Tibial nerve (tissue), 4 donors: Measurements from ENCODE around the gene HSP90AB1. TPM values are rescaled to one million over a fixed set of nuclear protein-coding genes. Genes with fewer than 3 reads are reported as not detected.

Experiments
- DNase-seq, 2 donors: peaks; one replicate each; pipeline ENCODE4 v3.0.0-alpha.2; 2019; ENCODE audit warnings: low spot score in 2 of 2
- H3K27ac ChIP-seq, 4 donors: fragments of 200-600 bp; sonication (generic) in 3 of 4; one replicate each; pipeline ENCODE4 v1.5.1; 2017 to 2019; ENCODE audit warnings: mild to moderate bottlenecking in 1 of 4
- H3K27me3 ChIP-seq, 2 donors: fragments of 200-600 bp; sonication (generic) in 1 of 2; one replicate each; pipeline versions ENCODE4 v1.5.1 to v1.6.0; 2017 to 2019
- H3K36me3 ChIP-seq, 3 donors: fragments of 200-600 bp; sonication (generic); one replicate each; pipeline ENCODE4 v1.5.1; 2018 to 2019
- H3K4me1 ChIP-seq, 4 donors: fragments of 200-600 bp; sonication (generic) in 3 of 4; one replicate each; pipeline ENCODE4 v1.5.1; 2017 to 2019
- H3K4me3 ChIP-seq, 4 donors: fragments of 200-600 bp; sonication (generic) in 3 of 4; one replicate each; pipeline ENCODE4 v1.5.1; 2017 to 2019; ENCODE audit warnings: mild to moderate bottlenecking in 1 of 4, moderate library complexity in 1 of 4
- H3K9me3 ChIP-seq, 4 donors: fragments of 200-600 bp; sonication (generic) in 3 of 4; one replicate each; pipeline ENCODE4 v1.5.1; 2017 to 2019
- EP300 ChIP-seq, 2 donors: sonication (generic); formaldehyde crosslinking; IDR thresholded peaks; one replicate each; pipeline ENCODE4 v1.6.1; 2017; ENCODE audit warnings: antibody characterized with exemption in 2 of 2, mild to moderate bottlenecking in 1 of 2
- POLR2A ChIP-seq, 2 donors: fragments of 450-650 bp; IDR thresholded peaks; one replicate each; pipeline ENCODE4 v1.6.1; 2017; ENCODE audit warnings: antibody characterized with exemption in 2 of 2, mild to moderate bottlenecking in 2 of 2, moderate library complexity in 2 of 2
- WGBS, 2 donors: methylation state at CpG; one replicate each; pipeline ENCODE4 v1.1.5; 2018; 5-methylcytosine and 5-hydroxymethylcytosine counted together
- total RNA-seq, 4 donors: library from RNA; depleted of rRNA; stranded (reverse); fragments of >200 nt; gene quantifications; one replicate each; pipeline ENCODE4 v1.1.0, GENCODE V29; 2016
- TF ChIP-seq, protein P1 (sequence below), 5 experiments: fragments of 200-600 bp in 3 of 5; fragments of 450-650 bp in 2 of 5; sonication (generic) in 3 of 5; IDR thresholded peaks; one replicate each; pipeline ENCODE4 v1.5.1; 2016 to 2019; ENCODE audit warnings: antibody characterized with exemption in 5 of 5, mild to moderate bottlenecking in 3 of 5, moderate library complexity in 2 of 5

HSP90AB1 gene
- total RNA-seq, 4 donors from 2014 or later, result 485 to 580 (median 543) TPM

DNA sequence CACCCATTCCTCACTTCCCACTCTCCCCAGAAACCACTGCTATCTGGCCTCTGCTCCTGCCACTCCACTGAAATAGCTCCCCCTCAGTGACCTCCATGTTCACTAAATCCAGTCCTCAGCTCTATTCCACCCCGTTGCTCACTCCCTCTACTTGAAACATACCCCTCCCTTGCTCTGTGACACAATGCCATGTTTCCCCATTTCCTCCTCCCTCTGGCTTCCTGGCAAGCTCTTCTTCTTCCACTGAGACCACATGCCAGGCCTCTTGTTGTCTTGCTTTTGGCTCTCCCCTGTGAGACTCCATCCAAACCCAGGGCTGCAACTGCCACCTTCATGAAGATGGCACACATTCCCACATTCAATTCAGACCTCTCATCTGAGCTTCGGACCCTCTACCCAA is 37.2 kb downstream of the HSP90AB1 start:
- H3K9me3 ChIP-seq, result no peaks in the 10 kb centered on the region
- H3K27ac ChIP-seq, result no peak overlapping the region
- H3K4me3 ChIP-seq, result no peak overlapping the region
- peaks cover 0 to 15% of the 10 kb centered on the region in 2 donors for H3K27me3 ChIP-seq
- H3K4me1 ChIP-seq, result no peaks in the 10 kb centered on the region
- TF ChIP-seq EP300 (IDR thresholded peaks at IDR 0.05) (no peak), POLR2A (IDR thresholded peaks at IDR 0.05) (no peak)
- TF ChIP-seq, protein P1, sequence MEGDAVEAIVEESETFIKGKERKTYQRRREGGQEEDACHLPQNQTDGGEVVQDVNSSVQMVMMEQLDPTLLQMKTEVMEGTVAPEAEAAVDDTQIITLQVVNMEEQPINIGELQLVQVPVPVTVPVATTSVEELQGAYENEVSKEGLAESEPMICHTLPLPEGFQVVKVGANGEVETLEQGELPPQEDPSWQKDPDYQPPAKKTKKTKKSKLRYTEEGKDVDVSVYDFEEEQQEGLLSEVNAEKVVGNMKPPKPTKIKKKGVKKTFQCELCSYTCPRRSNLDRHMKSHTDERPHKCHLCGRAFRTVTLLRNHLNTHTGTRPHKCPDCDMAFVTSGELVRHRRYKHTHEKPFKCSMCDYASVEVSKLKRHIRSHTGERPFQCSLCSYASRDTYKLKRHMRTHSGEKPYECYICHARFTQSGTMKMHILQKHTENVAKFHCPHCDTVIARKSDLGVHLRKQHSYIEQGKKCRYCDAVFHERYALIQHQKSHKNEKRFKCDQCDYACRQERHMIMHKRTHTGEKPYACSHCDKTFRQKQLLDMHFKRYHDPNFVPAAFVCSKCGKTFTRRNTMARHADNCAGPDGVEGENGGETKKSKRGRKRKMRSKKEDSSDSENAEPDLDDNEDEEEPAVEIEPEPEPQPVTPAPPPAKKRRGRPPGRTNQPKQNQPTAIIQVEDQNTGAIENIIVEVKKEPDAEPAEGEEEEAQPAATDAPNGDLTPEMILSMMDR (IDR thresholded peaks at IDR 0.05), result no peak
- WGBS, 2 donors, result 53 to 56% methylated on average over 2 of the region's 2 CpGs
- DNase-seq, result no peak
- H3K36me3 ChIP-seq, result peaks cover 0 to 23% (median 0%) of the 10 kb centered on the region in 3 donors

- 64 to 66% methylated on average over 4 of the region's 4 CpGs for WGBS, 2 donors
- H3K9me3 ChIP-seq, result no peaks in the 10 kb centered on the region
- H3K36me3 ChIP-seq, result peaks cover 0 to 23% (median 0%) of the 10 kb centered on the region in 3 donors
- peaks cover 0 to 22% of the 10 kb centered on the region in 2 donors for H3K27me3 ChIP-seq
- TF ChIP-seq, protein P1 (IDR thresholded peaks at IDR 0.05), result no peak
- TF ChIP-seq POLR2A (IDR thresholded peaks at IDR 0.05) (no peak), EP300 (IDR thresholded peaks at IDR 0.05) (no peak)
- no peak overlapping the region for H3K4me3 ChIP-seq
- no peak for DNase-seq
- no peak overlapping the region for H3K27ac ChIP-seq
- no peaks in the 10 kb centered on the region for H3K4me1 ChIP-seq
These were observed 38.0 kb downstream of the HSP90AB1 start for GRCh38 chr6:44284867-44285266.

- no peak for DNase-seq
- H3K36me3 ChIP-seq, result peaks cover 0 to 23% (median 0%) of the 10 kb centered on the region in 3 donors
- TF ChIP-seq, protein P1 (IDR thresholded peaks at IDR 0.05), result no peak
- TF ChIP-seq POLR2A (IDR thresholded peaks at IDR 0.05), result no peak
- no peak for TF ChIP-seq EP300 (IDR thresholded peaks at IDR 0.05)
- H3K4me1 ChIP-seq, result no peaks in the 10 kb centered on the region
- H3K27me3 ChIP-seq, result peaks cover 0 to 31% of the 10 kb centered on the region in 2 donors
- no peaks in the 10 kb centered on the region for H3K9me3 ChIP-seq
- WGBS, 2 donors, result 79 to 80% methylated on average over 25 of the region's 25 CpGs
- no peak overlapping the region for H3K4me3 ChIP-seq
- H3K27ac ChIP-seq, result no peak overlapping the region
These were observed 38.8 kb downstream of the HSP90AB1 start for GRCh38 chr6:44285552-44286284.

GRCh38 chr6:44286285-44286565 is 39.3 kb downstream of the HSP90AB1 start:
- peaks cover 0 to 35% of the 10 kb centered on the region in 2 donors for H3K27me3 ChIP-seq
- no peaks in the 10 kb centered on the region for H3K4me1 ChIP-seq
- H3K27ac ChIP-seq, result no peak overlapping the region
- TF ChIP-seq EP300 (IDR thresholded peaks at IDR 0.05) (no peak), POLR2A (IDR thresholded peaks at IDR 0.05) (no peak)
- TF ChIP-seq, protein P1 (IDR thresholded peaks at IDR 0.05), result no peak
- peaks cover 0 to 23% (median 0%) of the 10 kb centered on the region in 3 donors for H3K36me3 ChIP-seq
- no peak for DNase-seq
- whole genome bisulfite sequencing, 2 donors, result 90 to 95% methylated on average over 12 of the region's 12 CpGs
- no peak overlapping the region for H3K4me3 ChIP-seq
- H3K9me3 ChIP-seq, result no peaks in the 10 kb centered on the region

DNA sequence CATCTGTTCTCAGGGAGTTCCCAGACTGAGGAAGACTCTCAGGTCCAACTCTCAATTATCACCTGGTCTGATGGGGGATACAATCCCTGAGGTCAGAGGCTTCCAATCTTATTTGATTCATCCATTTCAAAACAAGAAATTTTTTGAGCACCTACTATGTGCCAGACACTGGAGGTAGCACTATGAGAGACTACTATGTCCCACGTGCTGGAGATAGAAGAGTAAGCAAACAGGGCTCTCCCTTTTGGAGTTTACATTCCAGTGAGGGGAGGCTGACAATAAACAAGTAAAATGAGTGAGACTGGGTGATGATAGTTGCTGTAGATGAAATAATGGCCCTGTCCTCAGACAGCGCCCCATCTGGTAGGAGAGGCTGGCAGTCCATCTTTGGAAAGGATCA is 39.8 kb downstream of the HSP90AB1 start:
- DNase-seq, result no peak
- Histone ChIP-seq H3K9me3 (no peaks in the 10 kb centered on the region), H3K27me3 (peaks cover 0 to 40% of the 10 kb centered on the region in 2 donors), H3K4me3 (no peak overlapping the region), H3K27ac (no peak overlapping the region), H3K36me3 (peaks cover 0 to 23% (median 0%) of the 10 kb centered on the region in 3 donors), H3K4me1 (no peaks in the 10 kb centered on the region)
- WGBS, 2 donors, result 54 to 66% methylated on average over 2 of the region's 2 CpGs
- TF ChIP-seq EP300 (IDR thresholded peaks at IDR 0.05), result no peak
- no peak for TF ChIP-seq POLR2A (IDR thresholded peaks at IDR 0.05)
- TF ChIP-seq, protein P1 (IDR thresholded peaks at IDR 0.05), result no peak
